Middle frontal gyrus (tissue), 1 donor: ENCODE data around the gene ACKR3.

Source experiments
- DNase-seq: peaks from one replicate; pipeline ENCODE4 v3.0.0-alpha.2; 2015; ENCODE audit warnings: low spot score; ENCODE audit errors: extremely low spot score

Gene ACKR3

DNA sequence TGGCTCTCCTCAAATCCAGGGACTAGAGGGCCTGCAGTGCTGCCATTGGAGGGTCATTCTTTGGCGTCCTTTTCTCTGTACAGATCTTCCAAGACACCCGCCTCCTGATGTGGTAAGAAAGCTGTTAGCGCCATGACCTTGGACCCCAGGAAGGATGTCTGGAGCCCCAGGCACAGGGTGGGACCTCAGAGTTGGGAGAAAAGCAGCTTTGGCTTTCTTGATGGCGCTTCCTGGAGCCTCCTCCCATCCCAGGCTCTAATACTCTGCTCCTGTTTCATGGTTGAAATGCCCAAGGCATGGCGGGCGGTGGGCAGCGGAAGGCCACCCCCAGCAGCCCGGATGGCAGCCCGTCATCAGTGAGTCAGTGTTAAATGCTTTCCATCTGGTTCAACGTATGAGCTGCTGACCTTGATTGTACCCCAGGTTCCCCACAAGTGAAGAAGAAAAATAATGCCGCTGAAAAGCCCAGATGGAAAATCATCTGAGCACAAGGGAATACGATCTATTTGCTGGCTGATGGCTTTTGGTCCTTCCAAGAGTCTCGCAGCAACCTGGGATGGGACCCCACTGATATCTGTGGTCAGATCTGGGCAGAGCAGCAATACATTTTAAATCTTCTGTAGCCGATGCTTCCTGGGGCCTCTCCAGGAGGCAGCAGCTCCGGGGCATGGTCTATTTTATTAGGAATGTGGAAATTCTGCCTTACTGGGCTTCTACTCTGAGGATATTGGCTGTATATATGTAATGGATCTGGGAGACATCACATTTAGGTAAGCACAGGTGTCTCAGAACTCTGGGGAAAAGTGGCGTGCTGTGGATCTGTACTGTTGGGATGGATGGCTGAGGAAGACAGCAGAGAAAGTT lies 15.1 kb downstream of the ACKR3 start:
- DNase-seq = no peak

DNA sequence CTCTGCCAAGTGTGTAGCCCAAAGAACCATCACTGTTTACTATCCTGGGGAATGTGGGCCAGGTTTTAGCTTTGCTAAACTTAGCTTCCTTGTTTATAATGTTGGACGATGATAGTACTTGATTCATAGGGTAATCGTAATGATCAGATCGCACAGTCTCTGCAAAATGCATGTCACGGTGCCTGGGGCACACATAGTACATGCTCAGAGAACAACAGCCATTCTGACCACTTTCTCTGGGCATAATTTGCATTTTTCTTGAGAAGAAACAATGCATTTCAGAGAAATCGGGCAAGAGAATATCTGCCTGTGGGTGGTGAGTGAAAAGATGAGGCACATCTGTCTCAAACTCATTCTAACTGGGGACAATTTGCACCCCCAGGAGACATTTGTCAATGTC lies 16.3 kb downstream of the ACKR3 start:
- DNase-seq = no peak

DNA sequence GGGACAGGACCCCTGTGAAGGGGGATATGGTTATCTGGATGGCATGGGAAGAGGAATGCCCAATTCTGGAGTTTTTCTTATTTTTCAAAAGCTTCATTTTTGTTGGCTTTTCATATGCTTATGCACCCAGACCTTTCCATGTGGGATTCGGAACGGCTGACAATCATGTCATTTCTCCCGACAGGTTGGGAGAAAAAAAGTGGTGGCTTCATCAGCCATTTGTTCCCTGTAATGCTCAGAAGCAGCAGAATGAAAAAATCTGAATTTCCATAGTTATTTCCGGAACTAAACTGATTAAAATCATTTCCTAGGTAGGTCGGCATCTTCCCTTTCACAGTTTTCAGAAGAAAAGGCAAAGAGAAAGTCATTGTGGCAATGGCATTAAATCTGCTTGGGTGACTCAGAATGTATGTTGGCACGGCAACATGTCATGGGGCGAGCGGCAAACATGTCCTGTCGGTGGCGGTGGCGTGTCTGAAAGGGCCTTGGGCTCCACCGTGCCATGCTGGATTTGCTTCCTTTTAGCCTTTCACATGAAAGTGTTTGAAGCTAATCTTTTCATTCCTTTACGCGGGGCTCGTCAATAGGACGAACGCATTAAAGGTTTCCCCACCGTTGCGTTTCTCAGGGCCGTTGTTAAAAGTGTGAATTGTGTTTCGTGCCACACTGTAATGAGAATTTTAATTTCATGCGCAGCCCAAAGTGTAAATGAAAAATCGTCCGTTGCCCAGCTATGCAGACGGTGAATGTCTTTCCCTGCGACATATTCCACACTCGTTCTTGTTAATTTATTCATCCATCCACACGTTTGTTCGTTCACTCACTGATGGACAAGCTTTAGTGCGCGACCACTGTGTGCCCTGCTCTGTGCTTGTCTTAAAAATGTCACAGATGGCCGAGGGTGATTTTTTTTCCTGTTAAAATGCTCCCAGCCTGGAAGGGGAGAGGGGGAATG lies 18.5 kb downstream of the ACKR3 start:
- no peak for DNase-seq

DNA sequence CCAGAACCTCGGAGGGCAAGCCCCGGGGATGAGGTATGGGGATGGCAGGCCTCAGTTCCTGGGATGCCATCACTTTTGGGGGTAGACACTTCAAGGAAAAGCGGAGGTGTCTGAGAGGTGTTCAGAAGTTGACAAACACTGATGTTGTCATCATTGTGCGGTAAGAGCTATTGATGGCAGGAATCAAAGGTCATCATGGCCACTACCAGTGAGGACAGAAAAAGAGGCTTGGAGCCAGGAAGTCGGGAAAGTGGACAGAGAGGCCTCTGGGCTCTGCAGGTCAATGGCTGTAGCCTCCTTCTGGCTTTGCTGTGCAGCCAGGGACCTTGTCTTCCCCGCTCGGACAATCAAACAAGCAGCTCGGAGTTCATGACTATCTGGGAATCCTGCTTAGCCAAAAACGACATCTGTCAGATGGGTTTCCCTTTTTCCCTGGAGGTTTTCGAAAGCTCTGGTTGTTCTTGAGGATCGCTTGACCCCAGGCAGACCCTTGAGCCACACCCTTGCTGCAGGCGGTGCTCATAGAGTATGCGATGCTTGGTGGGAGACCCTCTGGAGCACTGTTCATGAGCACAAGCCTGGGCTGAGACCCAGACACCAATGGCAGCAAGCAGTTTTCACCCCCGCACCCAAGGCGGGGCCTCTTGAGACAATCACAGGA lies 19.4 kb downstream of the ACKR3 start:
- no peak for DNase-seq

DNA sequence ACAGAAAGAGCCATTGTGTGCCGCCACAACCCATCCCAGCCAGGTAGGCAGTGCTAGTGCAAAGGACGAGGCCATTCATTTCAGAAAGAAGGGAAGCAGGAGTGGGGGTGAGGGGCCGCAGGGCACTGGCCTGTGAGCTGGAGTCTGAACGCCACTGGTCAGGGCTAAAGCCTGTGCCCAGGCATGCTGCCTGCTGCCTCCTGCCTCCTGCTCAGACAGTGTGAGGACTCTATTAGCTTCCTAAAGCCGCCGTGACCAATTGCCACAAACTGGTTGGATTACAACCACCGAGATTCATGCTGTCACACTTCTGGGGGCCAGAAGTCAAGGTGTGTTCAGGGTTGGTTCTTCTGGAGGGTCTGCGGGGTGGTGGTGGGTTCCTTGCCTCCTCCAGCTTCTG lies 21.2 kb downstream of the ACKR3 start:
- DNase-seq = no peak

DNA sequence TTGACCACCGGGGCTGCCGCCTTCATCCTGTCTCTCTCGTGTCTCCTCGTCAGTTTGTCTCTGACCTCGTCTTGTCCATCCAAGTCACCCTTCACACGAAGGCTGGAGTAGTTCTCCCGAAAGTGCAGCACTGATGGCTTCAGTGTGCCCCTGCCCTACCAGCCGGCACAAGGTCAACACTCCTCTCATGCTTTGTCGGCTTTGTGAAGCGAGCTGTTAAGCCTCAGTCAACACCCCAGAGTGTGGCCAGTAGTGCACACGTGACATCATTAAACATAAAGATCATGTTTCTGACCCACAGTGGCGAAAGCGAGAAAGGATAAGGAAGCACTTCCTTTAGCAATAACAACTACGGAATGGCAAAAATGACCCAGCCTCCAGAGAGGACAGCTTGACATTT lies 23.2 kb downstream of the ACKR3 start:
- no peak for DNase-seq

DNA sequence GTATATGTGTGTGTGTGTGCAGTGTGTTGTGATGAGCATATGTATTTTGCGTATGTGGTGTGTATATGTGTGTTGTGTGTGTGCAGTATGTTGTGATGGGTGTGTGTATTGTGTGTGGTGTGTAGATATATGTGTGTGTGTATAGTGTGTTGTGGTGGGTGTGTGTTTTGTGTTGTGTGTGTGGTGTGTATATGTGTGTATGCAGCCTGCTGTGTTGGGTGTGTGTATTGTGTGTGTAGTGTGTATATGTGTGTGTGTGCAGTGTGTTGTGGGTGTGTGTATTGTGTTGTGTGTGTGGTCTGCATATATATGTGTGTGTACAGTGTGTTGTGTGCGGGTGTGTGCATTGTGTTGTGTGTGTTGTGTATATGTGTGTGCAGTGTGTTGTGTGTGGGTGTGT lies 23.9 kb downstream of the ACKR3 start:
- DNase-seq = no peak

DNA sequence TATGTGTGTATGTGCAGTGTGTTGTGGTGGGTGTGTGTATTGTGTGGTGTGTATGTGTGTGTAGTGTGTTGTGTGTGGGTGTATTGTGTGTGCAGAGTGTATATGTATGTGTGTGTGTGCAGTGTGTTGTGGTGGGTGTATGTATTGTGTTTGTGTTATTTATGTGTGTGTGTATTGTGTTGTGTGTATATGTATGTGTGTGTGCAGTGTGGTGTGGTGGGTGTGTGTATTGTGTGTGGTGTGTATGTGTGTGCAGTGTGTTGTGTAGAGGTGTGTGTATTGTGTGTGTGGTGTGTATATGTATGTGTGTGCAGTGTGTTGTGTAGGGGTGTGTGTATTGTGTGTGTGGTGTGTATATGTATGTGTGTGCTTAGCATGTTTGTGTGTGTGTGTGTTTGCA lies 24.3 kb downstream of the ACKR3 start:
- DNase-seq = no peak

DNA sequence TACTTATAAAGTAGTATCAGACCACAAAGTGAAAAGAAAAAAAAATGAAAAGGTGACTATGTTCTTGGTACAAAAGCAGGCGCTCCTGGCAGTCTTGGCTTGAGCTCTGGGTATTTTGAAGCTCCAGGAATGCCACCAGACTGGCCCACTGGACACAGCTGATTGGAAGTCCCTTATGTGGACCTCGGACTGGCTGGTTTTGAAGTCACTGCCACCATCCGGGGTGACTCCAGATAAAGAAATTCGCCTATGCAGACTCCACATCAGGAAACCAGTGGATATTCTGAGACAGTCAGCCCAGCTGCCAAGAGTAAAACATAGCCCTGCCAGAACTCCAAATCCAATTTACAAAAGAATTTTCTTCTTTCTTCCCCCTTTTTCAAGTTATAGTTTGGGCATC lies 28.0 kb downstream of the ACKR3 start:
- DNase-seq = no peak

DNA sequence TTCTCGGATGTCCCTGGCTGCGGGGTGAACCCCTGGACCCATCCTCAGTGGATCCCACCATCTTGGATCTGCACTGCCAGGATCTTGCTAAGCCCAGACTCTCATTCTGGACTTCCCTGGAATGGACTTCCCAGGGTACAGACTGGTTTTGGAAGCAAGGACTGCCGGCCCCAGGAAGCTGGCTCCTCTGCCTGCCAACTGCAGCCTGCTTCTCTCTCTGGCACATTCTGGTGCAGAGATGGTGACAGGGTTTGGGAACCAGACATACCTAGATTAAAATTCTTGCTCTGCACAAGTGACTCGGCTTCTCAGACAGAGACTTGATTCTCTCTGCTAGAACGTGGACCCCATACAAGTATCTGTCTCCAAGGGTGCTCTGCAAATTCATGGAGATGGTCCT lies 29.4 kb downstream of the ACKR3 start:
- DNase-seq = no peak

DNA sequence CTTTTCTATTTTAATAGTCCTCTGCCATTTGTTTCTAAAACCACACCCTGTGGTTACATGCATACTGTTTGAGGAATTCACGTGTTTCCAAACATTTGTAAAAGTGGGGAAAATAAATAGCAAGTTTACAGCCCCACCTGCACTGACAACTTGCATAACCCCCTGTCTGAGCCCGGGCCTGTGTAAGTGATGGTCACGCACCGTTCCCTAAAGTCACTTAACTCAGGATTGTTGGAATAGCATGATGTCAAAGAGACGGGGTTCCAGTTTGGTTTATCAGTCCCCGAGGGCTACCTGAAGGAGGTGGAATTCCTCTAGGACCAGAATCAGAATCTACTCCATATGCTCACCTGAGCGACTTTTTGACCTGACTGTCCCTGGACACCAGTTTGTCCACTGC lies 30.5 kb downstream of the ACKR3 start:
- no peak for DNase-seq

DNA sequence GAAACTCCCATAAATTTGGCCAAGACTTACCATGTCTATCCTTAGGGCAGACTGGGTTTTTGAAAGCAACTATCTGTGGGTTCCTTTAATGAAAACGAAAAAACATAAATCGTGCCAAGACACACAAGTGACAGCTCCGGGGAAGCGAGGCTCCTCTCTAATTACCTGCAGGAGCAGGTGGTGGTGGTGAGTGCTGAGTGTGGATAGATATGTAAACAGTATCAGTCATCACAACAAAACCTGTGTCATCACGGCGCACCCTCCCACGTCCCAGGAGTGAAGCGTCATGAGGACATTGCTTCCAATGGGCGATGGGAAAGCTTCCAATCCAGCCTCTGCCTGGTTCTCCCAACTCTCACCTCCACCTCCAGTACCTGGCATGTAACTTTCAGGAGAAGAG lies 31.3 kb downstream of the ACKR3 start:
- DNase-seq = no peak

DNA sequence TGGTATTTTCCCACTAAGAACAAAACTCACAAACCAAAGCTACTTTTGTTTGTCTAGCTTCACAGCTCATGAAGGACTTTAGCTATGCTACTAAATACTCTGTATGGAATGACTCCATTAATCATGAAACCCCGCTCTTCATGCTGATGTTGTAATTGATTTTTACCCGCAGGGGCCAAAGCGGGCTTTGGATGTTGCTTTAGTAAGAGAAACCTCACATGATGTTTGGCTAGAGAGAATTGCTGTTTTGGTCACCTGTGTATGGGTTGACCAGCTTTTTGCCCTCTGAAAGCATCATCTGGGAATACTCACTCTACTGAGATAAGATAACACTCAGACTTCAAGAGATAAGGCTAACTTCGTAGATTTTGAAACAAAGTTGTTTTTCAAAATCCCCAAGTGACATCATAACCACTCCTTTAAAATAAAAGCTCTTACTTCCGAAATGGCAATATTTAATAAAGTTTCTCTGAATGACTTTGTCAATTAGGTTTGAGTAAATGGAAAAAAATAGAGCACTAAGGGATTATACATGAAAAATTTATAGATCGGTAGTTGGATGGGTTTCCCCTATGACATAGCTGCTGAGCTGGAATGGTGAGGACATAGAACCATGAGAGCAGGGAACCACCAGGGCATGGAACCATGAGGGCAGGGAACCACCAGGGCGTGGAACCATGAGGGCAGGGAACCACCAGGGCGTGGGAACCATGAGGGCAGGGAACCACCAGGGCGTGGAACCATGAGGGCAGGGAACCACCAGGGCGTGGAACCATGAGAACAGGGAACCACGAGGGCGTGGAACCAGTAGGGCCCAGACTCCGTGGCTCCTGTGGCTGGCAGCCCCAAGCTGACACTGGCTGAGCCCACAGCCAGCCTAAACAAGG lies 31.9 kb downstream of the ACKR3 start:
- no peak for DNase-seq

DNA sequence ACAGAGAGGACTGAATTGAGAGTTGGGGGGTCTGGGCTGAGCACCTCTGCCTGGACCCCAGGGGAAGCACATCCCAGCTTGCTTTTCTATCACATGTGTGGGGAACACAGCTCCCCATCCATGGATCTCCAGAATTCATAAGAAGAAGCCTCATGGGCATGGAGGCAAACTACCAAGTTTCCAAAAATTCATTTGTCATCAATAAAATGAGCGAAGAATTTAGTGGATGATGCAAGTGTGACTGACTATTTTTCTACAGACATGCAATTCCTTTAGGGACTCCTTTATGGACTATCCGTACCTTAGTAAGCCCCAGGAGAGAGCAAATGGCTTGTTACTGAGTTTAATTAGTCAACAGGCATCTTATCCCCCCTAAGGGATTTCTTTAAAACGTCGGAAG lies 33.1 kb downstream of the ACKR3 start:
- DNase-seq = no peak

DNA sequence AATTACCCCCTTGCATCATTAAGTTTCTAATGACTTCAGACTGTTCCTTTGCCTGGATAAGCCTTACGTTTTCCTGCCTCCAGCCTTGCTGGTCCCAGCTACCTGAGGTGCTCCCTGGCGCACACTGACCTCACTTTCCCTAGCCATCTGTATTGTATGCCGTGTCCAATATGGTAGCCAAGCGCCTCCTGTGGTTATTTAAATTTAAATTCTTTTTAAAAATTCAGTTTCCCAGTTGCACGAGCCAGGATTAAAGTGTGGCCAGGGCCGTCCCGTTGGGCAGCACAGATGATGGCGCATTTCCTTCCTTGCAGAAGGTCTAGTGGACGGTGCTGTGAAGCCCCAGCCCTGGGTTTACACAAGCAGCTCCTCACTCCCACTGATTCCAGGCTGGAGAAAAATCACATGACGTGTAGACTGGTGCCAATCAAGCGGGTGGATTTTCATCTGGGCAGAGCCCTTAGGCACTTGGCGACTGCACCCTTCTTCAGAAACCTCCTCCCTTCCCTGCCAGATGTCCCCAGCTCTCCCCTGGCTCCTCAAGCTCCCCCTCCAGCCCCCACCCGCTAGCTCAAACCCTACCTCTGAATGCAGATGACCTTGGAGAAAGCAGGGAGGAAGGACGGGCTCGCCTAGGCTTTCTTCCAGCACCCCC lies 33.9 kb downstream of the ACKR3 start:
- no peak for DNase-seq

DNA sequence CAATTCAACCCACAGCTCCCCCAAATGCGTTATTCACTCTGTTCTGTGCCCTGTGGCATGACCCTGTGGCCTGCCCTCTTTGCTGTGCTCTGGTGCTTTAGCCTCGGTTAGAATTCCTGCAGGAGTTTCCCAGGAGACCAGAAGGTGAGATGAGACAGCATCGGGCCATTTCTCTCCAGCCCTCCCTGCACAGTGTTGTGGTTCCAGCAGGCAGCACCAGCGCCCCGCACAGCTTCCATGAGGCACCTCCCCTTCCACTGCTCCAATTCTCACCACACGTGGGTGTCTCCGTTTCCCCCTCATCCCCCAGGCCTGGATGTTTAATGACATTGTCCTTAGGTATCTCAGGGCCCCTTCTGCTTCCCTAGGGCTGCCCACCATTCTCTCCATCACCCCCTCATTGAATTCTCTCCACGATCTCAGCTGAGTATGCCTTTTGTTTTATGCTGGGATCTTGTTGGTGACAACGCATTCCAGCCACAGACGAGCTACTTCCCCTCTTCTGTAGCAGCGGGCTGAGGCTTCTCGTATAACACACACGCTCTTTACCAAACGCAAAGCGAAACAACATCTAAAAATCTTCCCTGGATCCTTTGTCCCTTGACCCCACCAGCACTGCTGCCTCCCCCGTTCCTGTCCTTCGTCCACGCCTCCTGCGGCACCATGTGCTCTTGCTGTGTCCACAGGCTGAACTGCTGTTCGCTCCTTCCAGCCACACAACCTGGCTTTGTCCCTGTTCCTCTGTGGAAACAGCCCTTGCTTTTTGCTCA lies 35.1 kb downstream of the ACKR3 start:
- no peak for DNase-seq

DNA sequence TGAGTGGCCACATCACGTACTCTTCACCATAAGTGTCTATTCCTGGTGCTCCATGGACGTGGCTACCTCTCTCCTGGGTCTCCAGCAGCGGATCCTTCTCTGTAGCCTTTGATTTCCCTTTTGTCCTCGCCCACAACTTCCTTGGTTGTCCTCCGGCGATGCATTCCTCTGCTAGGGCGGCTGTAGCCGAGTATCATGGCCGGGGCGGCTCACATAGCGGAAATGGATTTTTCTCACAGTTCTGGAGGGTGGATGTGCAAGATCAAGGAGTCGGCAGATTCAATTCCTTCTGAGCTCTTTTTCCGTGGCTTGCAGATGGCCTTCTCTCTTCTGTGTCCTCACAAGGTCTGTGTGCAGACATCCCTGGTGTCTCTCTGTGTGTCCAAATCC lies 35.7 kb downstream of the ACKR3 start:
- DNase-seq = no peak

DNA sequence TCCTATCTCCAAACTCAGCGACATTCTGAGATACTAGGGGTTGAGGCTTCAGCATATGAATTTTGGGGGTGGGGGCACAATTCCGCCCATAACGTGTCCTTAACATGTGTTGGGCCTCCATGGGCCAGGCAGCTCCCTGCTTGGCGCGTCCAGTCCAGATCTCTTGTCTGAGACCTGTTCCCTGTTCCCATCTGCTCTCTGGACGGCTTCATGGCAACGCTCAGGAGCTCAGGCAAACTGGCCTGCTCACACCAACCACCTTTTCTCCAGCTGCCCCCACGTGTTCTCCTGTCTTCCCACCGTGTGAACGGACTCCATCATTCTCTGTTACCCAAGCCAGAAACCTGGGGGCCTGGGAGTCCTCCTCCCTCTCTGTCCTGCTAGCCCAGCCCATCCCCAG lies 36.4 kb downstream of the ACKR3 start:
- DNase-seq = no peak

DNA sequence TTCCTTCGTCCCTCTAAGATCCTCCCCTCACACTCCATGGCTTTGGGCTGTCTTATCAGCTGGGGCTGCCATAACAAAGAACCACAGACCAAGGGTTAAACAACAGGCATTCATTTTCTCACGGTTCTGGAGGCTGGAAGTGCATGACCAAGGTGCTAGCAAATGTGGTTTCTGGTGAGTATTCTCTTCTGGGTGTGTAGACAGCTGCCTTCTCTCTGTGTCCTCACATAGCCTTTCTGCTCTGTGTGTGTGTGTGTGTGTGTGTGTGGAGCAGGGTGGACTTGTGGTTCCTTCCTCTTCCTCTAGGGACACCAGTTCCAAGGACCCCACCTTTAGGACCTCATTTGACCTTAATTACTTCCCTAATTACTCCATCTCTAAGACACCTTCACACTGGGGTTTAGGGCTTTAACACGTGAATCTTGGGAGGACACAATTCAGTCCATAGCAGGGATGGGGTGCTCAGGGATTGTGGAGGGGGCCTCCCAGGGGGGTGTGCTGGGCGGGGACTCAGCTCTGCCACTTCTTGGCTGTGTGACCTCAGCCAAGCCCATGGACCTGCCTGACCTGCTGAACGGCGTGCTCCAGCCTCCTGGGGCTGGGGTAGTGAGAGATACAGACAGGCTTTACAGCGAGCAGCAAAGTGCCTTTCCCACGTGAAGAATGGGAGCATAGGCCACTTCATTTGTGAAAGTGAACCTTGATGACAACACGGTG lies 38.0 kb downstream of the ACKR3 start:
- DNase-seq = no peak
